Left ventricle myocardium inferior (tissue), 1 donor: ENCODE measurements around the gene MYBBP1A. TPM values are rescaled to one million over a fixed set of nuclear protein-coding genes. Genes with fewer than 3 reads are reported as not detected.

ENCODE experiments used
- DNase-seq: peaks from one replicate; pipeline ENCODE4 v3.0.0-alpha.2; 2020
- H3K27ac ChIP-seq: fragments of 200-600 bp; replicated peaks from 2 replicates; pipeline ENCODE4 v1.8.0; 2021
- H3K27me3 ChIP-seq: fragments of 200-600 bp; 2 replicates; pipeline ENCODE4 v1.8.0; 2021; ENCODE audit warnings: low read depth
- H3K36me3 ChIP-seq: fragments of 200-600 bp; 2 replicates; pipeline ENCODE4 v1.8.0; 2021
- H3K4me1 ChIP-seq: fragments of 200-600 bp; 2 replicates; pipeline ENCODE4 v1.8.0; 2021
- H3K4me3 ChIP-seq: fragments of 200-600 bp; 2 replicates; pipeline ENCODE4 v1.8.0; 2021; ENCODE audit warnings: mild to moderate bottlenecking, moderate library complexity
- H3K9me3 ChIP-seq: fragments of 200-600 bp; replicated peaks from 2 replicates; pipeline ENCODE4 v1.8.0; 2021
- intact Hi-C: fragments of 100-400 bp; cut with micrococcal nuclease; formaldehyde crosslinking; loops from one replicate; pipeline ENCODE4 v1.11.0; 2022
- total RNA-seq: library from RNA; stranded (reverse); fragmentation: NEBNext Ultra II Directional; extraction: Animal tissue kit (Norgen Biotek cat#: 25700); gene quantifications from one replicate; pipeline ENCODE4 v1.2.1, GENCODE V29; 2021
- TF ChIP-seq, protein P1 (sequence below): fragments of 200-600 bp; IDR thresholded peaks from 2 replicates; pipeline ENCODE4 v1.8.0; 2021; ENCODE audit warnings: antibody characterized with exemption, mild to moderate bottlenecking, borderline replicate concordance
- donor health status: DM: no; HTN: yes; CAD: no; lungs with severe emphysema.

Gene MYBBP1A
- total RNA-seq, 1 donor from 2014 or later = 21.3 TPM

DNA sequence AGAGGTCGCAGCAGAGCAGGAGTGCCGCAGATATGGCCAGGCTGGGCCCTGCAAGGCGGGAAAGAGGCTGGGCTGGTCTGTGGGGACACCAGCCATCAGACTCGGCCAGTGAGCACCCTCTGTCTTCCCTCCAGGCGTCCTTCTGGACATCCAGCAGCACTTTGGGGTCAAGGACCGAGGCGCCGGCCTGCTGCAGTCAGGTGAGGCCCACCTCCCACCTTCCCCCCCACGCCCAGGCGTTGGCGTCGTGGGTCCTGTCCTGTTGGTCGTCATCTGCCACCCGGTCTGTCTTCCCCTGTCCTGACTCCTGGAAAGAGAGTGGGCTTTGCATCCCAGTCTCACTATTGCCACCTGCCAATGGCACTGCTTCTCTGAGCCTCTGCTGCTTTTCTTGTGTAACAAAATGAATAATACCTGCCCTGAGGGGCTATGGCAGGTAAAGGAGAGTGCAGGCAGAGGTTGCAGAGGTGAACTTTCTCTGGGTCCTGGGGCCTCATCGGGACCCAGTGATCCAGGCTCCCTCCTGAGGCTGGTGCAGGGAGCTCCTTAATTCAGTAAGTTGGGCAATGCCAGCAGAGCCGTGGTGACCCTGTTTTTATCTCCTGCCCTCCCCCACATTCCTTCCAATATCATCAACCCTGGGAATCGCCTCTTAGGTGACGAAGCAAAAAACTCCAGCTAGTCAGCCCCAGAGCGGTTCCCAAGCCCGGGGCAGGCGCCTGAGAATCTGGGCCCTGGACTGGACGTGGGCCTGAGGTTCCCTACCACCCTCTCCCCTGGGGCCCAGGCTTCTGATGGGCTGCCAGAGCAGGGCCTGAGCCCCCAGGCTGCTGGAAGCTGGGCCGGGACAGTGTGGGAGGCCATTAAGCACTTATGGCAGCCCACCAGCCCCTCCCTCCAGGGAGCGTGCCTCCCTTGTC lies 41.8 kb downstream of the MYBBP1A start:
- no peak for DNase-seq
- no peak overlapping the region for H3K27ac ChIP-seq
- intact Hi-C loops = no loop called here
- H3K9me3 ChIP-seq = no peaks in the 10 kb centered on the region
- no peaks in the 10 kb centered on the region for H3K36me3 ChIP-seq
- peaks cover 62% of the 10 kb centered on the region for H3K4me1 ChIP-seq
- no peaks in the 10 kb centered on the region for H3K27me3 ChIP-seq
- H3K4me3 ChIP-seq = no peak overlapping the region
- TF ChIP-seq, protein P1, sequence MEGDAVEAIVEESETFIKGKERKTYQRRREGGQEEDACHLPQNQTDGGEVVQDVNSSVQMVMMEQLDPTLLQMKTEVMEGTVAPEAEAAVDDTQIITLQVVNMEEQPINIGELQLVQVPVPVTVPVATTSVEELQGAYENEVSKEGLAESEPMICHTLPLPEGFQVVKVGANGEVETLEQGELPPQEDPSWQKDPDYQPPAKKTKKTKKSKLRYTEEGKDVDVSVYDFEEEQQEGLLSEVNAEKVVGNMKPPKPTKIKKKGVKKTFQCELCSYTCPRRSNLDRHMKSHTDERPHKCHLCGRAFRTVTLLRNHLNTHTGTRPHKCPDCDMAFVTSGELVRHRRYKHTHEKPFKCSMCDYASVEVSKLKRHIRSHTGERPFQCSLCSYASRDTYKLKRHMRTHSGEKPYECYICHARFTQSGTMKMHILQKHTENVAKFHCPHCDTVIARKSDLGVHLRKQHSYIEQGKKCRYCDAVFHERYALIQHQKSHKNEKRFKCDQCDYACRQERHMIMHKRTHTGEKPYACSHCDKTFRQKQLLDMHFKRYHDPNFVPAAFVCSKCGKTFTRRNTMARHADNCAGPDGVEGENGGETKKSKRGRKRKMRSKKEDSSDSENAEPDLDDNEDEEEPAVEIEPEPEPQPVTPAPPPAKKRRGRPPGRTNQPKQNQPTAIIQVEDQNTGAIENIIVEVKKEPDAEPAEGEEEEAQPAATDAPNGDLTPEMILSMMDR = no peak

DNA sequence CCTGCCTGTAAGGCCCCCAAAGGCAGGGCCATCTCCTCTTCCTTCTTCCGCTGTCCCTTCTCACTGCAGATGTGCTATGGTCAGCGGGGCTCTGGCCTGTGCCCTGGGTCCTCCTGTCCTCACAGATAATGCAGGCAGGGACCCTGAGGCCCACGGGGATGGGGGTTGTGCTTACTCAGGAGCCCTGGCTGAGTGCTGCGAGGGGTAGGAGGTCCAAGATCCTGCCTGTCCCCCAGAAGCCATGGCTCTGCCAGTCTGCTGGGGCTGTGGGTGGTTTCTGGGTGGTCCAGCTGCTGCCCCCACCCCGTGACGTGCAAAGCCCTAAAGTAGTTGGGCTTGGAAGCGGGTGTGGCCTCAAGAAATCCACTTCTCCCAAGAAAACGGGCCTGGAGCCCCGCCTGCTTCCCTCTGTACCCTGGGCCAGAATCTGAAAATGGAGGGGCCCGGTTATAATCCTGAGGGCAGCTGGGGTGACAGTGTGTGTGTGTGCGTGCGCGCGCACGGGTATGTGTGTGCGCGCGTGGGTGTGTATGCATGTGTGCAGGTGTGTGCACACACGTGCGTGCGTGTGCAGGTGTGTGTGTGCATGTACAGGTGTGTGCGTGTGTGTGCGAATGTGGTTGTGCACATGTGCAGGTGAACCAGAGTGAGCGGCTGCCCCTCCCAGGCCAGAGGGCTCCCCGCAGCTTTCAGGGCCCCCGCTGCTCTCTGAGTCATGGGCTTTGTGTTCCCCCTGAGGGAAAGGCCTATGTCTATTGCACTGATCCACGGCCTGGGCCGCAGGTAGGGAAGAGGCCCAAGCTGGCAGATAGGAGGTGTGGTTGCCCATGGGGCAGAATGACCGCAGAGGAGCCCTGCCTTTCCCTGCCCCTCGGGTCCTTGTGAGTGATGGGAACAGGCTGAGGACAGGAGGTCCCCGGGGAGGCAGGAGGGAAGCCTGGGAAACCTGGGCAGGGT lies 42.8 kb downstream of the MYBBP1A start:
- Histone ChIP-seq H3K4me3 (no peak overlapping the region), H3K36me3 (no peaks in the 10 kb centered on the region), H3K27me3 (no peaks in the 10 kb centered on the region), H3K27ac (peak overlapping the region; percentile 87), H3K9me3 (no peaks in the 10 kb centered on the region), H3K4me1 (peaks cover 69% of the 10 kb centered on the region)
- no peak for DNase-seq
- intact Hi-C loops = no loop called here
- TF ChIP-seq, protein P1 = no peak

DNA sequence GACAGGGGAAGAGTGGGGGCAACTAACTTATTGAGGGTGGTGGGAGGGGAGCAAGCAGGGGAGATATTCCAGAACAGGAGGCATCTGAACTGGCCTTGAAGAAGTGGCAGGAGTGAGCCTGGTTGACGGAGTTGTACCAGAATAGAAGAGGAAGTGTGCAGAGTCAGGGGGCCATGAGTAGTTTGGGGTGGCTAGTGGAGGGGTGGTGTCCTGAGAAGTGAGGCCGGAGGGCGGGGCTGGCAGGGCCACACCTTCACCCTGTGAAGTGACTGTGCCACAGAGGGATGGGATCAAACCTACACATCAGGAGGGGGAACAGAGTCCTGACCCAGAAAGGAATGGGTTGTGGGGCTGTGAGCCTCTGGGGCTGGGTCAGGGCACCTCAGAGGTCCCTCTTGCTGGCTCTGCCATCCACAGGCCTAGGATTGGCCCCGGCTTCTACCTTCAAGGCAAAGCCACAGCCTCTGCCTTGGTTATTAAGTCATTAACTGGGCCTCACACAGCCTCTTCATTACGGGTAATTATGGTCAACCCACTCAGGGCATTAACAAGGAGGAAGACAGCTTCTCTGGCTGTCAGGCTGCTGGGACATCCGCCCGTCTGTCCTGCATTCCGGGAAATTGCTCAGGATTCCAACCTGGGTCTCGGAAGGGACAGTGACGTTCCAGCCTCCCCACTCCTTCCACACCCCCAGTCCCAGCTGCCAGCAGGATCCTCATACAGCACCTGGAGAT lies 43.8 kb downstream of the MYBBP1A start:
- H3K27me3 ChIP-seq = no peaks in the 10 kb centered on the region
- peak overlapping the region; percentile 87 for H3K27ac ChIP-seq
- H3K36me3 ChIP-seq = no peaks in the 10 kb centered on the region
- intact Hi-C loops = no loop called here
- DNase-seq = no peak
- no peaks in the 10 kb centered on the region for H3K9me3 ChIP-seq
- TF ChIP-seq, protein P1 = no peak
- no peak overlapping the region for H3K4me3 ChIP-seq
- peaks cover 80% of the 10 kb centered on the region for H3K4me1 ChIP-seq

- Histone ChIP-seq H3K4me1 (peaks cover 88% of the 10 kb centered on the region), H3K27ac (peak overlapping the region; percentile 87), H3K27me3 (no peaks in the 10 kb centered on the region), H3K9me3 (no peaks in the 10 kb centered on the region), H3K36me3 (no peaks in the 10 kb centered on the region), H3K4me3 (no peak overlapping the region)
- TF ChIP-seq, protein P1 = no peak
- no peak for DNase-seq
- intact Hi-C loops = no loop called here
These were observed 44.6 kb downstream of the MYBBP1A start for GRCh38 chr17:4510618-4510941.
